Omental fat pad (tissue), 4 donors: ENCODE measurements around the gene LDLRAP1. TPM values are rescaled to one million over a fixed set of nuclear protein-coding genes. Genes with fewer than 3 reads are reported as not detected.
"Not testable (repeated sequence)": the region's sequence is repeated elsewhere in the genome, so short reads cannot be mapped to it uniquely, and the experiment has no call there.

Source experiments
- ATAC-seq: fragments of 150-250 bp; one replicate; pipeline ENCODE4 v1.9.1; 2016; ENCODE audit warnings: mild to moderate bottlenecking, moderate library complexity; ENCODE audit not compliant: low FRiP score
- DNase-seq: peaks from one replicate; pipeline ENCODE4 v3.0.0-alpha.2; 2019; ENCODE audit warnings: low spot score
- total RNA-seq, 4 donors: library from RNA; depleted of rRNA; stranded (reverse); fragments of >200 nt; gene quantifications; one replicate each; pipeline ENCODE4 v1.1.0, GENCODE V29; 2016
- TF ChIP-seq, protein P1 (sequence below), 3 donors: fragments of 450-650 bp; IDR thresholded peaks; one replicate each; pipeline ENCODE4 v1.5.1; 2016 to 2017; ENCODE audit warnings: antibody characterized with exemption in 3 of 3, mild to moderate bottlenecking in 3 of 3, moderate library complexity in 2 of 3

The LDLRAP1 gene
- total RNA-seq, 4 donors from 2014 or later = 7.1 to 18.7 (median 15.8) TPM

- ATAC-seq (no peak), DNase-seq (no peak)
These were observed 38.5 kb upstream of the LDLRAP1 start for GRCh38 chr1:25504706-25505595.

DNA sequence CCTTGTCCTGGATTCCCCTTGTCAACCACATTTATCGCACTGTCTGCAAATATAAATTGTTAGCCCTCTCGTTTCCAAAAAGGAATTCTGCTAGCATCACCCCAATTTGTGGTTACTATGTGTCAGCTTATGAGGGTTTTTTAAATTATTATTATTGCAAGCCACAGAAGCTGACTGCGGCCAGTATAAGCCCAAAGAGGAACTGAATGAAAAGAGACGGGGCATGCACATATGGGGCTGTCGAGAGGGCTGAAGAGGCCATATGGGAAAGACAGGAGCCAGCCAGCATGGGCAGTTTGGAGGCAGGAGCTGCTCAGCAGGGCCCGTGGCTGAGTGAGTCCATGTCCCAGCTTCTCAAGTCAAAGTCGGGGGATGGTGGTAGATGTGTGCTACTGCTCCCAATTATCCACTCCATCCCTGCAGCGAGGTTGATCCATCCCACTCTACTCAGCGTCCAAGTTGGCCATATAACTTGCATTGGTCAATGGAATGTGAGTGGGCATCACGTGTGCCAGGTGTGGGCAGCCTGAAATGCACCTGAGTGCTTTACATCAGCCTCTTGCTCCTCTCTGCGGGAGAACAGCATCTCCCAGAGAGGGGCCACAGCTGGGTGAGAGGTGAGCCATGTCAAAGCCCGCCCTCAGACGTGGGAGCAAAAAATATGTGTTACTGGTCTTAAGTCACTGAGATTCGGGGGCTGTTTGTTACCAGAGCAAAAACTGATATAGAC, 37.6 kb upstream of the LDLRAP1 start:
- TF ChIP-seq, protein P1, sequence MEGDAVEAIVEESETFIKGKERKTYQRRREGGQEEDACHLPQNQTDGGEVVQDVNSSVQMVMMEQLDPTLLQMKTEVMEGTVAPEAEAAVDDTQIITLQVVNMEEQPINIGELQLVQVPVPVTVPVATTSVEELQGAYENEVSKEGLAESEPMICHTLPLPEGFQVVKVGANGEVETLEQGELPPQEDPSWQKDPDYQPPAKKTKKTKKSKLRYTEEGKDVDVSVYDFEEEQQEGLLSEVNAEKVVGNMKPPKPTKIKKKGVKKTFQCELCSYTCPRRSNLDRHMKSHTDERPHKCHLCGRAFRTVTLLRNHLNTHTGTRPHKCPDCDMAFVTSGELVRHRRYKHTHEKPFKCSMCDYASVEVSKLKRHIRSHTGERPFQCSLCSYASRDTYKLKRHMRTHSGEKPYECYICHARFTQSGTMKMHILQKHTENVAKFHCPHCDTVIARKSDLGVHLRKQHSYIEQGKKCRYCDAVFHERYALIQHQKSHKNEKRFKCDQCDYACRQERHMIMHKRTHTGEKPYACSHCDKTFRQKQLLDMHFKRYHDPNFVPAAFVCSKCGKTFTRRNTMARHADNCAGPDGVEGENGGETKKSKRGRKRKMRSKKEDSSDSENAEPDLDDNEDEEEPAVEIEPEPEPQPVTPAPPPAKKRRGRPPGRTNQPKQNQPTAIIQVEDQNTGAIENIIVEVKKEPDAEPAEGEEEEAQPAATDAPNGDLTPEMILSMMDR (IDR thresholded peaks at IDR 0.05) = no peak
- DNase-seq (no peak), ATAC-seq (no peak)

More at GRCh38 chr1:25504706-25505595, 38.5 kb upstream of the LDLRAP1 start:
- TF ChIP-seq, protein P1 (IDR thresholded peaks at IDR 0.05) = no peak

DNA sequence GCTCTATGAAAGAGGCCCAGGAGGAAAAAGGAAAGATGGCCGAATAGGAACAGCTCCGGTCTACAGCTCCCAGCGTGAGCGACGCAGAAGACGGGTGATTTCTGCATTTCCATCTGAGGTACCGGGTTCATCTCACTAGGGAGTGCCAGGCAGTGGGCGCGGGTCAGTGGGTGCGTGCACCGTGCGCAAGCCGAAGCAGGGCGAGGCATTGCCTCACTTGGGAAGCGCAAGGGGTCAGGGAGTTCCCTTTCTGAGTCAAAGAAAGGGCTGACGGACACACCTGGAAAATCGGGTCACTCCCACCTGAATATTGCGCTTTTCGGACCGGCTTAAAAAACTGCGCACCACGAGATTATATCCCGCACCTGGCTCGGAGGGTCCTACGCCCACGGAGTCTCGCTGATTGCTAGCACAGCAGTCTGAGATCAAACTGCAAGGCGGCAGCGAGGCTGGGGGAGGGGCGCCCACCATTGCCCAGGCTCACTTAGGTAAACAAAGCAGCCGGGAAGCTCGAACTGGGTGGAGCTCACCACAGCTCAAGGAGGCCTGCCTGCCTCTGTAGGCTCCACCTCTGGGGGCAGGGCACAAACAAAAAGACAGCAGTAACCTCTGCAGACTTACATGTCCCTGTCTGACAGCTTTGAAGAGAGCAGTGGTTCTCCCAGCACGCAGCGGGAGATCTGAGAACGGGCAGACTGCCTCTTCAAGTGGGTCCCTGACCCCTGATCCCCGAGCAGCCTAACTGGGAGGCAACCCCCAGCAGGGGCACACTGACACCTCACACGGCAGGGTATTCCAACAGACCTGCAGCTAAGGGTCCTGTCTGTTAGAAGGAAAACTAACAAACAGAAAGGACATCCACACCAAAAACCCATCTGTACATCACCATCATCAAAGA, 36.6 kb upstream of the LDLRAP1 start:
- not testable (repeated sequence) for DNase-seq, ATAC-seq

DNA sequence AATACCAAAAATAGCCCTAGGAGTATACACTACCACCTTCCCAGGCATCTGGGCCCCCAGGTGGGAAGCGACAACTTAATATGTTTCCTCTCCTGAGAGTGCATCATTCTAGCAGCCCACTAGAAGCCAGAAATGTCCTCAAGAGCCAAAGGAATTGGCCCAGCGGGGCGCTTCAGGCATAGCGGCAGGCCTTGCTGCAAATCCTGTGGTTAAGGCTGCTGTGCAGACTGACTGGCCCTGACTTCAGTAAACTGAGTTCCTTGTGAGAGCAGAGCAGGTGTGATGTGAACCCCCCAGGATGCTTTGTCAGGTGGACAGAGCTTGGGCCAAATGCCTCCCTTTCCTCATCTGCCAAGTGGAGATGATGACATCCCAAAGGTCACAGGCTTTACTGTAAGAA, 29.7 kb upstream of the LDLRAP1 start:
- TF ChIP-seq, protein P1 (IDR thresholded peaks at IDR 0.05) = no peak
- no peak for ATAC-seq
- no peak for DNase-seq

GRCh38 chr1:25515033-25515432, 28.4 kb upstream of the LDLRAP1 start:
- TF ChIP-seq, protein P1 (IDR thresholded peaks at IDR 0.05) = no peak
- ATAC-seq (no peak), DNase-seq (no peak)

DNA sequence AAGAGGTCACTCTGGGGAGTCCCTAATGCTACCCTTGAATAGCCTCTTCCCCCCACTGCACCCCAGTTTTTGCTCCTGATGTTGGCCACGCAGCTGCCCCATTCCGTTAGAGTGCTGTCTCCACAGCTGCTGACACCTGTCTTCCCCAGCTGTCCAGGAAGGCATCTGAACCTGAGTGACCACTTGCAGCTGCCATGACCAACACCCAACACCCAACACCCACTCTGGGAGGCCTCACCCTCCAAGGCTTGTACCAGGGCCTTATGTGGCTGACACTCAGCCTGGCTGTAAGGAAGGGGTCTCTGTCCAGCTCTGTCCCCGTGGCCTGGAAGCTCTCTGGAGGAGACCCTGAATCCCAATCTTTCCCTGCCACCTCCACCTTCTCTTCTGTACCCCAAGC, 26.7 kb upstream of the LDLRAP1 start:
- TF ChIP-seq, protein P1 (IDR thresholded peaks at IDR 0.05) = no peak
- DNase-seq = no peak
- ATAC-seq = no peak
